ENCODE data around the gene KLC4.

KLC4 gene

DNA sequence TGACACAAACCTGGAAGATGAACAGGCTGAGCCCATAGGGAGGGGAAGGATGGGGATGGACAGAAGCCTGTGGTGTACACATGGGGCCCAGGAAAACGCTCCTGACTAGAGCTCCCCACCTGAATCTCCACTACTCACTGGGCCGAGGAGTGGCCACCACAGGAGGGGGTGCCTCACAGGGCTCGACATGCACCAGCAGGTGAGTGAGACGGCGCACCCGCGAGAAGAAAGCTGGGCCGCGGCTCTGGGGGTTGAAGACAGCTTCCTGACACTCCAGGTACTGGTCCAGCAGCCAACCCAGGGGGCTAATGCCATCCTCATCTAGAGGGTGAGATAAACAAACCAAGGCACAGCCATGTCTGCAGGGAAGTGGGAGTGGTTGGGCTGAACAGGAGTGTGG lies 16.1 kb upstream of the KLC4 start:
- Histone ChIP-seq H3K4me1 (ENCODE audit: insufficient read depth, low read length, severe bottlenecking) (no peaks in the 10 kb centered on the region), H3K9ac (ENCODE audit: low read length) (no peak overlapping the region), H3K27me3 (ENCODE audit: insufficient read depth, low read length) (no peaks in the 10 kb centered on the region), H3K36me3 (ENCODE audit: insufficient read depth, low read length) (peaks cover 47% of the 10 kb centered on the region; the same call in 1 of the 2 replicates), H3K79me2 (ENCODE audit: insufficient read depth, low read length) (no peaks in the 10 kb centered on the region), H4K20me1 (ENCODE audit: insufficient read depth, low read length) (no peaks in the 10 kb centered on the region), H3K27ac (ENCODE audit: low read depth, low read length, poor library complexity, severe bottlenecking) (no peak overlapping the region), H3K9me3 (ENCODE audit: low read length) (no peaks in the 10 kb centered on the region), H3K4me3 (ENCODE audit: low read depth, low read length, poor library complexity, severe bottlenecking) (no peak overlapping the region), H3K4me2 (ENCODE audit: low read length) (no peak overlapping the region), H3F3A (ENCODE audit: insufficient read depth, low read length) (no peaks in the 10 kb centered on the region), H2AFZ (ENCODE audit: low read length) (no peak overlapping the region), H3K9me2 (ENCODE audit: low read depth, low read length) (no peaks in the 10 kb centered on the region)
- TF ChIP-seq, protein P1, sequence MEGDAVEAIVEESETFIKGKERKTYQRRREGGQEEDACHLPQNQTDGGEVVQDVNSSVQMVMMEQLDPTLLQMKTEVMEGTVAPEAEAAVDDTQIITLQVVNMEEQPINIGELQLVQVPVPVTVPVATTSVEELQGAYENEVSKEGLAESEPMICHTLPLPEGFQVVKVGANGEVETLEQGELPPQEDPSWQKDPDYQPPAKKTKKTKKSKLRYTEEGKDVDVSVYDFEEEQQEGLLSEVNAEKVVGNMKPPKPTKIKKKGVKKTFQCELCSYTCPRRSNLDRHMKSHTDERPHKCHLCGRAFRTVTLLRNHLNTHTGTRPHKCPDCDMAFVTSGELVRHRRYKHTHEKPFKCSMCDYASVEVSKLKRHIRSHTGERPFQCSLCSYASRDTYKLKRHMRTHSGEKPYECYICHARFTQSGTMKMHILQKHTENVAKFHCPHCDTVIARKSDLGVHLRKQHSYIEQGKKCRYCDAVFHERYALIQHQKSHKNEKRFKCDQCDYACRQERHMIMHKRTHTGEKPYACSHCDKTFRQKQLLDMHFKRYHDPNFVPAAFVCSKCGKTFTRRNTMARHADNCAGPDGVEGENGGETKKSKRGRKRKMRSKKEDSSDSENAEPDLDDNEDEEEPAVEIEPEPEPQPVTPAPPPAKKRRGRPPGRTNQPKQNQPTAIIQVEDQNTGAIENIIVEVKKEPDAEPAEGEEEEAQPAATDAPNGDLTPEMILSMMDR (IDR thresholded peaks at IDR 0.05; ENCODE audit: low read length), result no peak
- TF ChIP-seq EZH2 (IDR thresholded peaks at IDR 0.05; ENCODE audit: borderline replicate concordance, low read length), result no peak

DNA sequence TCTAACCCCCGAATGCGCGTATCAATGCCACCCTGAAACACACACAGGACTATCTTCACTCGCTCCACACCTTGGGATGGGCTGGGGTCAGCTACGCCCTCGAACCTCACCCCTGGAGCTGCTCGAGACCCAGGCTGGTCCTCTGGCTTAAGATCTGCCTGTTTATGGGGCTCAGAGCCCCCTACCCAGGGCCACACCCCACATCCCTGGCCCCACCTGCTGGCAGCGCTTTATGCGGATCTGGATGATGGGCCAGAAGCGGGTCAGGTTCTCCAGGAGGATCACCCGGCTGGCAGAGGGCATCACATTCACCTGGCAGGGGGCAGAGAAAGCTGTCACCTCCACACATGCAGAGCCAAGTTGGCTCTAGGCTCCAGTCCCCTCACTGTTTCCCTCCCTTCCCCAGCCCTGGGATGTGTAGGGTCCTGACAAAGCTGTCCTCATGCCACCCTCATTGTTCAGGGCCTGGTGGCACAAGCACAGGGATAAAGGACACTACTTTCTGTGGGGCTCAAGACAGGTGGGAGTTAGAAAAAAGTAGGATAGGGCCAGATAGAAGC lies 14.0 kb upstream of the KLC4 start:
- no peaks in the 10 kb centered on the region for H3K9me2 ChIP-seq (ENCODE audit: low read depth, low read length)
- no peak overlapping the region for H3K4me2 ChIP-seq (ENCODE audit: low read length)
- H3K9ac ChIP-seq (ENCODE audit: low read length), result no peak overlapping the region
- H3K4me3 ChIP-seq (ENCODE audit: low read depth, low read length, poor library complexity, severe bottlenecking), result no peak overlapping the region
- H3K4me1 ChIP-seq (ENCODE audit: insufficient read depth, low read length, severe bottlenecking), result no peaks in the 10 kb centered on the region
- no peaks in the 10 kb centered on the region for H3K9me3 ChIP-seq (ENCODE audit: low read length)
- peaks cover 37% of the 10 kb centered on the region; the same call in 1 of the 2 replicates for H3K36me3 ChIP-seq (ENCODE audit: insufficient read depth, low read length)
- no peaks in the 10 kb centered on the region for H3F3A ChIP-seq (ENCODE audit: insufficient read depth, low read length)
- no peak overlapping the region for H3K27ac ChIP-seq (ENCODE audit: low read depth, low read length, poor library complexity, severe bottlenecking)
- no peaks in the 10 kb centered on the region for H4K20me1 ChIP-seq (ENCODE audit: insufficient read depth, low read length)
- H2AFZ ChIP-seq (ENCODE audit: low read length), result no peak overlapping the region
- H3K27me3 ChIP-seq (ENCODE audit: insufficient read depth, low read length), result no peaks in the 10 kb centered on the region
- TF ChIP-seq, protein P1 (IDR thresholded peaks at IDR 0.05; ENCODE audit: low read length), result no peak
- no peaks in the 10 kb centered on the region for H3K79me2 ChIP-seq (ENCODE audit: insufficient read depth, low read length)

DNA sequence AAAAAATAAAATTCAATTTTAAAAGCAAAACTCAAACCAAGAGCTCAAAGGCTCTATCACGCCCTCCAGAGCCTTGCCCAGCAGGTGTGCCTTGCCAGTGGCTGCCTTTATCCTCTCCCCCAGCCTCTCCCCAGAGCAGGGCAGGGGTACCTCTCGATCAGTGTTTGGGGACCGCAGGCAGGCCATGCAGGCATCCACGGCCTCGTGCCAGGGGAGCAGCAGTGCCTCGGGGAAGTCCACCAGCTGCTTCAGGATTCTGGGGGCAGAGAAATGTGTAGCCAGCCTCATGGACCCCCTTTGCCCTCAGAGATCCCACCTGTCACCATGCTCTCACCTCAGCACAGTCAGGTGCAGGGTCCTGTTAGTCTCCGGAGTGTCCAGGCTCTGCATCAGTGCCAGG lies 11.4 kb upstream of the KLC4 start:
- Histone ChIP-seq H2AFZ (ENCODE audit: low read length) (no peak overlapping the region), H3K4me1 (ENCODE audit: insufficient read depth, low read length, severe bottlenecking) (peaks cover 10% of the 10 kb centered on the region), H3K27ac (ENCODE audit: low read depth, low read length, poor library complexity, severe bottlenecking) (no peak overlapping the region), H3K36me3 (ENCODE audit: insufficient read depth, low read length) (peaks cover 28% of the 10 kb centered on the region; the same call in 1 of the 2 replicates), H3K9me2 (ENCODE audit: low read depth, low read length) (no peaks in the 10 kb centered on the region), H3K9me3 (ENCODE audit: low read length) (no peaks in the 10 kb centered on the region), H3K9ac (ENCODE audit: low read length) (no peak overlapping the region), H3K79me2 (ENCODE audit: insufficient read depth, low read length) (no peaks in the 10 kb centered on the region), H3K4me3 (ENCODE audit: low read depth, low read length, poor library complexity, severe bottlenecking) (no peak overlapping the region), H3K27me3 (ENCODE audit: insufficient read depth, low read length) (no peaks in the 10 kb centered on the region), H4K20me1 (ENCODE audit: insufficient read depth, low read length) (no peaks in the 10 kb centered on the region), H3K4me2 (ENCODE audit: low read length) (no peak overlapping the region), H3F3A (ENCODE audit: insufficient read depth, low read length) (no peaks in the 10 kb centered on the region)
- TF ChIP-seq EZH2 (IDR thresholded peaks at IDR 0.05; ENCODE audit: borderline replicate concordance, low read length), result no peak
- TF ChIP-seq, protein P1 (IDR thresholded peaks at IDR 0.05; ENCODE audit: low read length), result no peak
